T-helper 1 cell treated with Interleukin-12 subunit alpha and Interleukin-12 subunit beta and Interleukin-4 antibody, amounts not matched to agents 30 μg/mL and 1 μg/mL, for 36 hours (primary cell): ENCODE results near the gene DAPK3.
"Not testable (repeated sequence)": the region's sequence is repeated elsewhere in the genome, so short reads cannot be mapped to it uniquely, and the experiment has no call there.

Source experiments
- H3K27ac Mint-ChIP-seq: one replicate; pipeline ENCODE4 v1.8.0; 2021; ENCODE audit warnings: mild to moderate bottlenecking, mixed read lengths
- H3K27me3 Mint-ChIP-seq: one replicate; pipeline ENCODE4 v1.8.0; 2021; ENCODE audit warnings: low read depth, mixed read lengths
- H3K36me3 Mint-ChIP-seq: one replicate; pipeline ENCODE4 v1.8.0; 2021; ENCODE audit warnings: low read depth, mixed read lengths
- H3K4me1 Mint-ChIP-seq: one replicate; pipeline ENCODE4 v1.8.0; 2021; ENCODE audit warnings: low read depth, mixed read lengths
- H3K4me3 Mint-ChIP-seq: one replicate; pipeline ENCODE4 v1.8.0; 2021; ENCODE audit warnings: mild to moderate bottlenecking, moderate library complexity, mixed read lengths
- H3K9me3 Mint-ChIP-seq: one replicate; pipeline ENCODE4 v1.8.0; 2021; ENCODE audit warnings: mixed read lengths

The DAPK3 gene

DNA sequence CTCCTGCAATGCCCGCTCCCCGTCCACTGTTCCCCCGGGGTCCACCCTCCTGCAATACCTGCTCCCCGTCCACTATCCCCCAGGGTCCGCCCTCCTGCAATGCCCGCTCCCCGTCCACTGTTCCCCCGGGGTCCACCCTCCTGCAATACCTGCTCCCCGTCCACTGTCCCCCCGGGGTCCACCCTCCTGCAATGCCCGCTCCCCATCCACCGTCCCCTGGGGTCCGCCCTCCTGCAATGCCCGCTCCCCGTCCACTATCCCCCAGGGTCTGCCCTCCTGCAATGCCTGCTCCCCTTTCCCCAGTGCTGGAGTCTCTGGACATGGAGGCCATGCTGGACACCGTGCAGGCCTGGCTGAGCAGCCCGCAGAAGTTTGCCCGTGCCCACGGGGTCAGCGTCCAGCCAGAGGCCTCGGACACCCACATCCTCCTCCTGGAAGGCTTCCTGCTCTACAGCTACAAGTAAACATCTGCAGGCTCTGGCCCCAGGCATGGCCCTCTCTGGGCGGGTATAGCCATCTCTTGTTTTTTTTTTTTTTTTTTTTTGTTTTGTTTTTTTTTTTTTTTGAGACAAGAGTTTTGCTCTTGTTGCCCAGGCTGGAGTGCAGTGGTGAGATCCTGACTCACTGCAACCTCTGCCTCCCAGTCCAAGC lies 32.5 kb downstream of the DAPK3 start:
- H3K27ac Mint-ChIP-seq, H3K4me3 Mint-ChIP-seq, H3K36me3 Mint-ChIP-seq, H3K9me3 Mint-ChIP-seq, H3K4me1 Mint-ChIP-seq, H3K27me3 Mint-ChIP-seq: not testable (repeated sequence)

DNA sequence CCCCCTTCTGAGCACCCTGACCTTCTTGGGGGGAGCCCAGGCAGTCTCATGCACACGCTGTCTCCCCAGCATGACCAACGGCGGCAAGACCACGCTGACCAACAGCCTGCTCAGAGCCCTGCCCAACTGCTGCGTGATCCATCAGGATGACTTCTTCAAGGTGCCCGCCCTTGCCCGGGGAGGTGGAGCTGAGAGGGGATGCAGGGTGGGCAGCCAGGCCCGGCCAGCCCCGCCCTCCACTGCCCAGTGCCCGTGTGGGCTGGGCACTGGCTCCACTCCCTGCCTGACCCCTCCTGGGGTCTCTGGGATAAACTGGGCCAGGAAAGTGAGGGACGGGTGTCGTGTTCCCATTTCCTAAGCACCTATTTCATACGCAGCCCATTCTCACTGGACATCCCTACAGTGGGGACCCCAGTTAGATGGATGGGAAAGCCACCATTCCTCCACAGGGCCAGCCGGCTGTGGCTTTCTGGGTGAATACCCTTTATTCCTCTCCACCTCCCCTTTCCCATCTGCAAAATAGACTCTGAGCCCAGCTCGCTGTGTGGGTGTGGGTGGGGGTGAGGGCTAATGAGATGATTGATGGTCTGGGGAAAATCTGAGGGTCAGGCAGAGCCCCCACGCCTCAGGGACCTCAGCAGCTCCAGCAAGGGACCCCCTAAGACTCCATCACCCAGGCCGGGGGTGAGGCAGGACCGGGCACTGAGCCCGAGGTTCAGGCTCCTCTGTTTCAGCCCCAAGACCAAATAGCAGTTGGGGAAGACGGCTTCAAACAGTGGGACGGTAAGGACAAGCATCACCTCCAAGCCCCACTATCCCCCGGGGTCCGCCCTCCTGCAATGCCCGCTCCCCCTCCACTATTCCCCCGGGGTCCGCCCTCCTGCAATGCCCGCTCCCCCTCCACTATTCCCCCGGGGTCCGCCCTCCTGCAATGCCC lies 34.1 kb downstream of the DAPK3 start:
- Mint-ChIP-seq H3K4me1 (no peaks in the 10 kb centered on the region), H3K27me3 (peaks cover 17% of the 10 kb centered on the region), H3K36me3 (no peaks in the 10 kb centered on the region), H3K27ac (no peak overlapping the region), H3K9me3 (no peaks in the 10 kb centered on the region), H3K4me3 (no peak overlapping the region)

DNA sequence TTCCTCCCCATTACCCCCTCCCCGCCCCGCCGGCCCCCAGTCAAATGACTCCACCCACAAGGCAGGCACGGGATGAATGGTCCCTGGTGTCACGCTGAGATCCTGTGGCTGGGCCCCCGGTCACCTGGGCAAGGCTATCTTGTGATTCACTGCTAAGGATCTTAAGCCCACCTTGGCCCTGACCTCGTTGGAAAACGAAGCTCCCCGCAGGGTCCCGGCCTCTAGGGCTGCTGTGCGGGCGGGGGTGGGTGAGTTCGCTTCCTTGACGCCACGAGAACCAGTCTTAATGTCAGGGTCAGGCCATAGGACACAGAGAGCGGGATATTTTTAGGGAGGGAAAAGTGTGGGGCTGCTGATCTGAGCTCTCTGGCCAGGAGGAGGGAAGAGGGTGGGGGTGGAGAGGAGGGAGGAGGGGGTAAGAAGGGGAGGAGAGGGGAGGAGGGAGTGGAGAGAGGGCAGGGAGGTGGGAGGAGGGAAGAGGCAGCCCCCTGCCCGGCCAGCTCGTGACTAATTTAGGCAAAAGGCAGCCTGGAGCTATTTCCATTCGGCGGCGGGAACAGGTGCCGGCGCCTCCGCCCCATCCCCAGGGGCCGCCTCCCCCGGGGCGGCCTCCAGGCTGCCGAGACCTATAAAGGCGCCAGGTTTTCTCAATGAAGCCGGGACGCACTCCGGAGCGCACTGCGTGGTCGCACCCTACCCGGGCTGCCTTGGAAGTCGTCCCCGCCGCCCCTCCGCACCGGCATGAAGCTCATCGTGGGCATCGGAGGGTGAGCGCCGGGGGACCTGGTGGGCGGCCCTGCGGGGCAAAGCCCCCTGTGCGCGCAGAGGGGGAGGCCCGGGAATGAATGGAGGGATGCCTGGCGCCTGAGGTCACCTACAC lies 37.7 kb downstream of the DAPK3 start, which contains the start of gene NMRK2:
NMRK2 (plus strand) TSS at position 139 of the 880 bp plus-strand sequence; CDS start at position 742, 603 bp downstream.
- no peak within 1 kb of the TSS for H3K27ac Mint-ChIP-seq
- peaks cover 22% of the 10 kb centered on the region for H3K27me3 Mint-ChIP-seq
- H3K36me3 Mint-ChIP-seq = no peaks in the 10 kb centered on the region
- H3K4me3 Mint-ChIP-seq = no peak within 1 kb of the TSS
- H3K4me1 Mint-ChIP-seq = no peaks in the 10 kb centered on the region
- no peaks in the 10 kb centered on the region for H3K9me3 Mint-ChIP-seq

DNA sequence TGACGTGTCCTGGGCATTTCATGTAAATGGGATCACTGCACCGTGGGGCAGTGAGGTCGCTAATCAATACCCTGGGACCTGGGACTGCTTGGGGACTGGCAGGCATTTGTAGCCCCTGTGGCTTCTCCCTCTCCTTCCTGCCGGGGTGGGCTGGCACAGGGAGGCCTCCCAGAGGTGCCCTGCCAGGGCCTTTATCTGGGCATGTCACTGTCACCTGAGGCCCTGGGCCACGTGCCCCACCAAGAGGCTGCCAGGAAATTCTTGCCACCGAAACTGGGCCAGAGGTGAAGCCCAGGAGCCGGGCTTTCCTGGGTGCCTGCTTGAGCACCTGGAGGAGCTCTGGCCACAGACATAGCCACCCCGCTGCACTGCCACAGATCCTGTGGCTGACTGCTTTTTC lies 39.9 kb downstream of the DAPK3 start:
- H3K9me3 Mint-ChIP-seq = no peaks in the 10 kb centered on the region
- H3K36me3 Mint-ChIP-seq = no peaks in the 10 kb centered on the region
- H3K4me1 Mint-ChIP-seq = no peaks in the 10 kb centered on the region
- H3K27ac Mint-ChIP-seq = no peak overlapping the region
- H3K4me3 Mint-ChIP-seq = no peak overlapping the region
- H3K27me3 Mint-ChIP-seq = peaks cover 22% of the 10 kb centered on the region

DNA sequence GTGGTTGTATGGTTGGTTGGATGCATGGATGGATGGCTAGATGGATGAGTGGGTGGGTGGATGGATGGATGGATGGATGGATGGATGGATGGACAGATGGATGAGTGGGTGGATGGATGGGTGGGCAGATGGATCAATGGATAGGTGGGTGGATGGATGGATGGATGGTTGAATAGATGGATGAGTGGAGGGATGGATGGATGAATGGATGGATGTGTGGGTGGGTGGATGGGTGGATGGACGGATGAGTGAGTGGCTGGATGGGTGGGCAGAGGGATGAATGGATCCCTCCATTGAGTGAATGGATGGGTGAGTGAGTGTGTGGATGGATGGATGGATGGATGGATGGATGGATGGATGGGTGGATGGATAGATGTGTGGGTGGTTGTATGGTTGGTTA lies 47.0 kb downstream of the DAPK3 start:
- H3K27me3 Mint-ChIP-seq = no peaks in the 10 kb centered on the region
- H3K27ac Mint-ChIP-seq = no peak overlapping the region
- peaks cover 33% of the 10 kb centered on the region for H3K9me3 Mint-ChIP-seq
- no peaks in the 10 kb centered on the region for H3K36me3 Mint-ChIP-seq
- H3K4me1 Mint-ChIP-seq = no peaks in the 10 kb centered on the region
- no peak overlapping the region for H3K4me3 Mint-ChIP-seq

DNA sequence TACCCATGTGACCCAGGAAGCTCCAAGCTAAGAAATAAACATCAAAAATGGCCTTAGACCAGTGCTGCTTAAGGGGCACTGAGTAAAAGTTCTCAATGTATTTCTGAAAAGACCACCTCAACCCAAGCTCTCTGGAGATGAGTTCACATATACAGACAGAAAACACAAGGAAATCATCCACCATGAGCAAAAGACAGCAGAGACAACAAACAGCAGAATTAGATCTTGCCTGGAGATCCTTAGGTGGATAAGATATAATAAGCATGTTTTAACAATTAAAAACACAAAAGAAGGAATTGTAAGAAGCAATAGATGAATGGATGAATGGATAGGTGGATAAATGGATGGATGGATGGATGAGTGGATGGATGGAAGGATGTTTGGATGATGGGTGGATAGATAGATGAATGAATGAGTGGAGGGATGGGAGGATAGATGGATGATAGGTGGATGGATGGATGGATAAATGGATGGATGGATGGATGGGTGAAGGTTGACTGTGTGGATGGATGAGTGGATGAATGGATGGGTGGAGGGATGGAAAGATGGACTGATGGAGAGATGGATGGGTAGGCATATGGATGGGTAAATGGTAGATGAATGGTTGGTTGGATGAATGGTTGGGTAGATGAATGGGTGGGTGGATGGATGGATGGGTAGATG lies 47.7 kb downstream of the DAPK3 start:
- H3K4me1 Mint-ChIP-seq = no peaks in the 10 kb centered on the region
- peaks cover 33% of the 10 kb centered on the region for H3K9me3 Mint-ChIP-seq
- no peak overlapping the region for H3K4me3 Mint-ChIP-seq
- no peak overlapping the region for H3K27ac Mint-ChIP-seq
- no peaks in the 10 kb centered on the region for H3K27me3 Mint-ChIP-seq
- no peaks in the 10 kb centered on the region for H3K36me3 Mint-ChIP-seq

DNA sequence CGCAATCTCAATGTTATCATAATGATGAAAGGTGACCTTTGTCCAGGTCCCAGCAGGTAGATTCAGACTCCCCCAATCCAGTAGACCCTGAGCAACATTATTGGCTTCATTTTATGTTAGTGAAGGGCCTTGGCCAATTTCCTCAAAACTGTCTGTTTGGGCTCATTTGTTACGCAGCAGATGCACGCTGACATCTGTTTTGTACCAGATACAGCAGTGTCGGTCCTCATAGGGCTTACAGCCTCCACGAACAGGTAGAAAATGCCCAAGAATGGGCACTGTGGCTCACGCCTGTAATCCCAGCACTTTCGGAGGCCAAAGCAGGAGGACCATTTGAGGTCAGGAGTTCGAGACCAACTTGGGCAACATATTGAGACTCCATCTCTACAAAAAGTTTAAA lies 51.1 kb downstream of the DAPK3 start:
- Mint-ChIP-seq H3K27me3 (no peaks in the 10 kb centered on the region), H3K4me1 (no peaks in the 10 kb centered on the region), H3K4me3 (no peak overlapping the region), H3K9me3 (peaks cover 35% of the 10 kb centered on the region), H3K36me3 (no peaks in the 10 kb centered on the region), H3K27ac (no peak overlapping the region)

DNA sequence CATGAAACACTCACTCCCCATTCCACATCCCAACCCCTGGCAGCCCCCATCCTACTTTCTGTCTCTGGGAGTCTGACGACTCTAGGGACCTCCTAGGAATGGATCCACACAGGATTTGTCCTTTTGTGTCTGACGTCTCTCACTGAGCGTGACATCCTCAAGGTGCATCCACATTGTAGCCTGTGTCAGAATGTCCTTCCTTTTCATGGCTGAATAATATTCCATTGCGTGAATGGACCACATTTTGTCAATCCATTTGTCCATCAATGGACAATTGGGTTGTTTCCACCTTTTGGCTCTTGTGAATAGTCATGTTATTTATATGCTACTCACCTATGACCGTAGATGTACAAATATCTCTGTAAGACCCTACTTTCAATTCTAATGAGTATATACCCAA lies 54.9 kb downstream of the DAPK3 start:
- Mint-ChIP-seq H3K27me3 (no peaks in the 10 kb centered on the region), H3K4me3 (no peak overlapping the region), H3K27ac (no peak overlapping the region), H3K9me3 (peaks cover 15% of the 10 kb centered on the region), H3K36me3 (no peaks in the 10 kb centered on the region), H3K4me1 (no peaks in the 10 kb centered on the region)

DNA sequence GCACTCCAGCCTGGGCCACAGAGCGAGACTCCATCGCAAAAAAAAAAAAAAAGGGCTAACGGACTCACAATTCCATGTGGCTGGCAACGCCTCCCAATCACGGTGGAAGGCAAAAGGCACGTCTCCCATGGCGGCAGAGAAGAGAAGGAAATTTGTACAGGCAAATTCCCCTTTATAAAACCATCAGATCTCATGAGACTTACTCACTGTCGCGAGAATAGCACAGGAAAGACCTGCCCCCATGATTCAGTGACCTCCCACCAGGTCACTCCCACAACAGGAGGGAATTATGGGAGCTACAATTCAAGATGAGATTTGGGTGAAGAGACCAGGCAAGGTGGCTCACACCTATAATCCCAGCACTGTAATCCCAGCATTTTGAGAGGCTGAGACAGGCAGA lies 56.7 kb downstream of the DAPK3 start:
- H3K27ac Mint-ChIP-seq = no peak overlapping the region
- H3K9me3 Mint-ChIP-seq = peaks cover 15% of the 10 kb centered on the region
- H3K36me3 Mint-ChIP-seq = no peaks in the 10 kb centered on the region
- H3K27me3 Mint-ChIP-seq = no peaks in the 10 kb centered on the region
- no peak overlapping the region for H3K4me3 Mint-ChIP-seq
- no peaks in the 10 kb centered on the region for H3K4me1 Mint-ChIP-seq

DNA sequence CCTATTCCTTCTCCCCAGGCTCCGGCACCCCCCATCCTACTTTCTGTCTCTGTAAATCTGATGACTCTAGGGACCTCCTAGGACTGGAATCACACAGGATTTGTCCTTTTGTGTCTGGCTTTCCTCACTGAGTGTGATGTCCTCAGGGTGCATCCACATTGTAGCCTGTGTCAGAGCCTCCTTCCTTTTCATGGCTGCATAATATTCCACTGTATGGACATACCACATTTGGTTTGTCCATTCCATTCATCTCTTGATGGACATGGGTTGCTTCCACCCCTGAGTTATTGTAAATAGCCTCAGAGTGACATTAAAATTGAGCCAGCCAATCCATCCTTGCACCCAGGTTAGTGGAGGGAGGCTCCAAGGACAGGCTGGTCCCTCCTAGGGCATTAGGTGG lies 60.8 kb downstream of the DAPK3 start:
- no peaks in the 10 kb centered on the region for H3K36me3 Mint-ChIP-seq
- no peaks in the 10 kb centered on the region for H3K27me3 Mint-ChIP-seq
- no peak overlapping the region for H3K4me3 Mint-ChIP-seq
- no peaks in the 10 kb centered on the region for H3K4me1 Mint-ChIP-seq
- peaks cover 11% of the 10 kb centered on the region for H3K9me3 Mint-ChIP-seq
- no peak overlapping the region for H3K27ac Mint-ChIP-seq
